ENCODE data around the gene SOX13.

DNA sequence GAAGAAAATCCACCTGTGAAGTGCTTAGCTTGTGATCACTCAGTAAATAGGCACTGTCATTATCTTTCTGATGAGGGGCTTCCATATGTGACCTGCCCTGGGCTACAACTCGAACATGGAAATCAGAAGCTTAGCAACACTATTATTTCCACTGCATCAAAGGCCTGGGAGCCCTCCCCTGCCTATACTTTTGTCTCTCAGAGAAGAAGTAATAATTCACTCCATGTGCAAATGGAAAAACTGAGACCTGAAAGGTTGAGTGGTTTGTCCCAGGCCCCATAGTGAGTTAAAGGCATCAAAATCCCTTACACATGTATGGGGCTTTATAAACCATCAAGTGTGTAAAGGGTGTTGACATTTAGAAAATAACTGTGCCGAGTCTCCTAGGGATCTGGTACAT, 20.9 kb downstream of the SOX13 start:
- no peak for TF ChIP-seq POLR2A (IDR thresholded peaks at IDR 0.05)
- TF ChIP-seq, protein P1, sequence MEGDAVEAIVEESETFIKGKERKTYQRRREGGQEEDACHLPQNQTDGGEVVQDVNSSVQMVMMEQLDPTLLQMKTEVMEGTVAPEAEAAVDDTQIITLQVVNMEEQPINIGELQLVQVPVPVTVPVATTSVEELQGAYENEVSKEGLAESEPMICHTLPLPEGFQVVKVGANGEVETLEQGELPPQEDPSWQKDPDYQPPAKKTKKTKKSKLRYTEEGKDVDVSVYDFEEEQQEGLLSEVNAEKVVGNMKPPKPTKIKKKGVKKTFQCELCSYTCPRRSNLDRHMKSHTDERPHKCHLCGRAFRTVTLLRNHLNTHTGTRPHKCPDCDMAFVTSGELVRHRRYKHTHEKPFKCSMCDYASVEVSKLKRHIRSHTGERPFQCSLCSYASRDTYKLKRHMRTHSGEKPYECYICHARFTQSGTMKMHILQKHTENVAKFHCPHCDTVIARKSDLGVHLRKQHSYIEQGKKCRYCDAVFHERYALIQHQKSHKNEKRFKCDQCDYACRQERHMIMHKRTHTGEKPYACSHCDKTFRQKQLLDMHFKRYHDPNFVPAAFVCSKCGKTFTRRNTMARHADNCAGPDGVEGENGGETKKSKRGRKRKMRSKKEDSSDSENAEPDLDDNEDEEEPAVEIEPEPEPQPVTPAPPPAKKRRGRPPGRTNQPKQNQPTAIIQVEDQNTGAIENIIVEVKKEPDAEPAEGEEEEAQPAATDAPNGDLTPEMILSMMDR (IDR thresholded peaks at IDR 0.05), result no peak
- TF ChIP-seq POLR2AphosphoS5 (IDR thresholded peaks at IDR 0.05), result no peak
- TF ChIP-seq EP300 (IDR thresholded peaks at IDR 0.05; ENCODE audit: low read depth), result no peak

All from transverse colon (tissue), 4 donors.